ENCODE data around the gene TBC1D10A.

DNA sequence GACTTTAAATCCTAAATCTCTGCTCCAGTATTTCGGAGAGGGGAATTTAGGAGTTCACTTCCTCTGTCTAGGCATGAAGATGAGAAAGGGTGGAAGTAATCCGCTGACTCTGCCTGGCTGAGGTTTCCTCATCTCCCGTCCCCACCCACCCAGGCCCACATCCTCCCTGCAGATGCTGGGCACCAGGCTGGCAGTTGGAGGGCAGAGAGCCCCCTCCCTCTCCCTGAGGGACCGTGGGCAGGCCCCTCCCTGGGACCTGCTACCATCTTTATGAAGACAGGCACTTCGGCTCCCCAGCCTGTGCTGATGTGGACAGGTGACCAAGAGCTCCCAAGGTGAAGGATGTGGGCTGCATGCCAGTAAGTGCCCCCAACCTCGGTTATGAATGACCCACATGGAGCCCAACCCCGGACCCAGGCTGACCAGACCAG is 44.1 kb downstream of the TBC1D10A start:
- TF ChIP-seq, protein P1, sequence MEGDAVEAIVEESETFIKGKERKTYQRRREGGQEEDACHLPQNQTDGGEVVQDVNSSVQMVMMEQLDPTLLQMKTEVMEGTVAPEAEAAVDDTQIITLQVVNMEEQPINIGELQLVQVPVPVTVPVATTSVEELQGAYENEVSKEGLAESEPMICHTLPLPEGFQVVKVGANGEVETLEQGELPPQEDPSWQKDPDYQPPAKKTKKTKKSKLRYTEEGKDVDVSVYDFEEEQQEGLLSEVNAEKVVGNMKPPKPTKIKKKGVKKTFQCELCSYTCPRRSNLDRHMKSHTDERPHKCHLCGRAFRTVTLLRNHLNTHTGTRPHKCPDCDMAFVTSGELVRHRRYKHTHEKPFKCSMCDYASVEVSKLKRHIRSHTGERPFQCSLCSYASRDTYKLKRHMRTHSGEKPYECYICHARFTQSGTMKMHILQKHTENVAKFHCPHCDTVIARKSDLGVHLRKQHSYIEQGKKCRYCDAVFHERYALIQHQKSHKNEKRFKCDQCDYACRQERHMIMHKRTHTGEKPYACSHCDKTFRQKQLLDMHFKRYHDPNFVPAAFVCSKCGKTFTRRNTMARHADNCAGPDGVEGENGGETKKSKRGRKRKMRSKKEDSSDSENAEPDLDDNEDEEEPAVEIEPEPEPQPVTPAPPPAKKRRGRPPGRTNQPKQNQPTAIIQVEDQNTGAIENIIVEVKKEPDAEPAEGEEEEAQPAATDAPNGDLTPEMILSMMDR (IDR thresholded peaks at IDR 0.05): no peak
- TF ChIP-seq EP300 (IDR thresholded peaks at IDR 0.05) (no peak), POLR2A (IDR thresholded peaks at IDR 0.05) (no peak)

Measured in tibial nerve (tissue), 4 donors.